ENCODE data around the gene PRDM5.
"Not testable (repeated sequence)": the region's sequence is repeated elsewhere in the genome, so short reads cannot be mapped to it uniquely, and the experiment has no call there.

The PRDM5 gene

GRCh38 chr4:120815361-120815760 is 107.2 kb downstream of the PRDM5 start:
- DNase-seq, result no peak

DNA sequence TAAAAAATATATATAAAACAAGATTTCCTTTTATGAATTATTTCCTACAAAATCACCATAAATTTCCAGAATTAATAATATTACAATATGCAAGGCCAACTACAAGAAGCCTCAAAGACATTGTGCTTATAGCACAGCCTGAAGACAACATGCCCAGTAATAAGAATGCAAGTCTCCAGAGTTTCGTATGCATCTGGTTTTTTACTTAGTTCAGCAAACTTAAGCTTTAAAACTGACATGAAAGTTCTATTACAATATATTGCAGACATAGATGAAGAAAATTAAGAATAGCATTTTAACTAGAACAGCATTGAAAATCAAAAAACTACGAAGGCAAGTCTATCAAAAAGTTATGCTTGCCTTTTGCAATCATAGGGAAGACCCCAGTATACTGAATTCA is 107.6 kb downstream of the PRDM5 start:
- DNase-seq, result no peak

DNA sequence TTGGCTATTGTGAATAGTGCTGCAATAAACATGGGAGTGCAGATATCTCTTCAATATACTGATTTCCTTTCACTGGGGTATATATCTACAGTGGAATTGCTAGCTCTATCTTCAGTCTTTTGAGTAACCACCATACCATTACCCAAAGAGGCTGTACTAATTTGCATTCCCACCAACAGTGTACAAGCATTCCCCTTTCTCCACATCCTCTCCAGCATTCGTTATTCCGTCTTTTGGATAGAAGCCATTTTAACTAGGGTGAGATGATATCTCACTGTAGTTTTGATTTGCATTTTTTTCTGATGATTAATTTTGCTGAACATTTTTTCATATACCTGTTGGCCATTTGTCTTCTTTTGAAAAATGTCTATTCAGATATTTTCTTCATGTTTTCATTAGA is 110.3 kb downstream of the PRDM5 start:
- DNase-seq, result no peak

DNA sequence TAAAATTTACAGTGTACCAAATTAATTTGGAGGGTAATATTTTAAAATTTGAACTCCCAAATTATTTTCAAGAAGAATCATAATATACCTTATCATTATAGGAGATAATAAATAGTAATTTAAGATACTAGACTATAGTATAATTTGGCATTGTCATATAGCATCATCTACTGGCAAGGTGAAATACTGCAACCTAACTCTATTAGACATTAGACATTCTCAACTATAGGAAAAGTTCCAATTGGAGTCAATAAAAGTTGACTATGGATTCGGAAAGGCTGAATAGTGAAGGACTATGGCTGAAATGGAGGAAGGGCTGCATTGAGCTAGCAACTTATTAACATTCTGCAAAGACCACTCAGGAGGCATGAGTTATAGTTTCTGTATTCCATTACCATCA is 113.0 kb downstream of the PRDM5 start:
- no peak for DNase-seq

DNA sequence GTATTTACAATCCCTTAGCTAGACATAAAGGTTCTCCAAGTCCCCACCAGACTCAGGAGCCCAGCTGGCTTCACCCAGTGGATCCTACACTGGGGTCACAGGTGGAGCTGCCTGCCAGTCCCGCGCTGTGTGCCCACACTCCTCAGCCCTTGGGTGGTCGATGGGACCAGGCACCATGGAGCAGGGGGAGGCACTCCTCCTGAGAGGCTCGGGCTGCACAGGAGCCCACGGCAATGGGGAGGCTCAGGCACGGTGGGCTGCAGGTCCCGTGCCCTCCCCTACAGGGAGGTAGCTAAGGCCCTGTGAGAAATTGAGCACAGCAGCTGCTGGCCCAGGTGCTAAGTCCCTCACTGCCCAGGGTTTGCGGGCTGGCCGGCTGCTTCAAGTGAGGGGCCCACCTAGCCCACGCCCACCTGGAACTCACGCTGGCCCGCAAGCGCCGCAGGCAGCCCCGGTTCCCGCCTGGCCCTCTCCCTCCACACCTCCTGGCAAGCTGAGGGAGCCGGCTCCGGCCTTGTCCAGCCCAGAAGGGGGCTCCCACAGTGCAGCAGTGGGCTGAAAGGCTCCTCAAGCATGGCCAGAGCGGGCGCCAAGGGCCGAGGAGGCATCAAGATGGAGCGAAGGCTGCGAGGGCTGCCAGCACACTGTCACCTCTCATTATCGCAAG is 113.9 kb downstream of the PRDM5 start:
- DNase-seq, result no peak

- DNase-seq, result no peak
Observed at GRCh38 chr4:120801137-120801758, 121.3 kb downstream of the PRDM5 start.

DNA sequence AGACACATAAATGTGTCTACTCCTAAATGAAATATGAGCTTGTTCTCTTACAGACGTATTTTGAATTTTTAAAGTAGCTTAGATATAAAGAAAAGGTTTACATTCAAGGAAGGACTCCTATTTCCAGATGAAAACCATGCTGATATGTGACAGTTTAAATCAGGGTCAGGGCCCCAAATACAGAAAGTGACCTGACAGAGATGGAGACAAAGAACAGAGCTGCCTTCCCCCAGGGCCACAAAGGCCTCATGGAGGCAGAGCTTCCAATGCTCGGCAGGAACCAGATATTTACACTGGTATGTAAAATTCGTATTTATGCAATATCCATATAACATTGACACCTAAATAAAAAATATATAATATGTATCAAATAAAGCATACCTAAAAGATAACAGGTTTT is 124.0 kb downstream of the PRDM5 start:
- DNase-seq, result no peak

- DNase-seq, result no peak
Observed at GRCh38 chr4:120796271-120796670, 126.3 kb downstream of the PRDM5 start.

- no peak for DNase-seq
Observed at GRCh38 chr4:120785202-120785601, 137.3 kb downstream of the PRDM5 start.

DNA sequence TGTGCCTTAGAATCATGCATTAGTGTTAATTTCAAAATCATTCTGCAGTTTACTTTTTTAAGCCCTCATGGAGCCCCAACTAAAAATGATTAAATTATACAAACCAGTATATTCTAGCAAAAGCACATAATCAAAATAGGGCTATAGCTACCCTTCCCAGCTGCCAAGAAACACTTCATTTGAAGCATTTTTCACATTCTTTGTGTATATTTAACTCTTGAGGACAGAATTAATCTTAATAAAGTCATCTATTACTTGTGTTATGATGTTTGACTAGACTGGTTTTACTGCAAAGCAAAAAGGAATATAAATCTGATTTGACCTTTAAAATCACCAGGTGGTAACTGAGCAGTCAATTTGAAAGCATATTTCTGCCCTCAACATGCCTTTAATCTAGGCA is 145.1 kb downstream of the PRDM5 start:
- DNase-seq, result no peak

DNA sequence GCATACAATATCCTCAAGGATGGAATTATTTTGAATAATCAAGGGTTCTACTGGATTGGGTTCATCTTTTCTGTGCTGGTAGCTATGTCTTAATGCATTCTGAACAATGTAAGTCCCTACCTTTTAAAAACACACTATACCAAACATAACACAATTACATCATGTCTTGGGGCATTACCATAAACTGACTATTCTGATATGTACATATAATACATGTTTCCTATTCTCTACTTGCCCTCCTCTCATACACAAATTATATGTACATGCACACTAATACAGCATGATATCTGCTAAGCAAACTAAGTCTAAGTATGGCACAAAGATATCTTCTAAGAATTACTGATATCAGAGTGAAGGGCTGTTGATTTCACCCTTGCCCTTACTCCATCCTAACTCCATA is 147.1 kb downstream of the PRDM5 start:
- DNase-seq, result no peak

DNA sequence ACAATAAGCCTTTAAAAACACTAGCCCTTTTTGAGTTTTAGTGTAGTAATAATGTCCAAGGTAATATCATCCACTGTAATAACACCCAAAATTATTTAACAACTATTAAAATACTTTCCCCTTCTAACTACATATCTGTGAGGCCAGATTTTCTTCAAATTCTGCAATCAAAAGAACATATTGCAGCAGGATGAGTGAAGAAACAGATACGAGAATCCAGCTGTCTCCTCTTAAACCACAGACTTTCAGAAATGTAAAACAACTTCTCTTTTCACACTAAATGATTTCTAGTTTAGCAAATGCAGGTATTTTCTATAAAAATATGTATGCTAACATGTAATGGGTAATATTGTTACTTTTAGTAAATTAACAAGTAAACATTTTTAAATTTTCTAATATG is 148.9 kb downstream of the PRDM5 start:
- no peak for DNase-seq

DNA sequence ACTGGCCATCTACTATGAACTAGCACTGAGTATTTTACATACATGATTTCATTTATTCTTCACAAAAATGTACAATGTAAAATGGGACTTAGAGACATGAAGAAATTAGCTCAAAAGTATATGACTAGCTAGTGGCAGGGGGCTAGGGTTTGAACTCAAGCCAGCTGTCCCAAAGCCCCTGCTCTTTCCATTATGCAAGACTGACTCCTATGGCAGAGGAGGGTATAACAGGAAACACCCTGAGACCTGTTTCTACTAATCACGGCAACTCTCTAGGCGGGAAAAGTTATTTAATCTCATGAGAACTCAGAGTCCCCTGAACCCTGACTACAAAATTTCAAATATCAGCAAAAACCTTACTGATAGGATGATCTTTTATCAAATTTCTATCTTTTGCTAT is 150.6 kb downstream of the PRDM5 start:
- DNase-seq, result no peak

DNA sequence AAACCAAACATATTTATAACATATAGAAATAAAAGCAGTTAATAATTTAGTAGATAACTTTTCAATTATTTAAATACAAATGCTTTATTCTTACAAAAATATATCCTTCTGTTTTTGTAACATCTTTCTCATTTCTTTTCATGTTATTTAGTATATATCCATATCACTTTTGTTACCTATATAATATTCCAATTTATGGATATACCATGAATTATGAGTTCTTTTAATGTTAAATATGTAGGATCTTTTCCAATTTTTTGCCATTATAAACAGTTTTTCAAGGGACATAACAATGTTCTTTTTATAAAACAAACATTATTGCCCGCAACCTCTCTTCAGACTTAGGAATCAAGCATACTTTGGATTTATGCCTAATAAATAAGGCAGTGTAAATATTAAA is 151.6 kb downstream of the PRDM5 start:
- no peak for DNase-seq

DNA sequence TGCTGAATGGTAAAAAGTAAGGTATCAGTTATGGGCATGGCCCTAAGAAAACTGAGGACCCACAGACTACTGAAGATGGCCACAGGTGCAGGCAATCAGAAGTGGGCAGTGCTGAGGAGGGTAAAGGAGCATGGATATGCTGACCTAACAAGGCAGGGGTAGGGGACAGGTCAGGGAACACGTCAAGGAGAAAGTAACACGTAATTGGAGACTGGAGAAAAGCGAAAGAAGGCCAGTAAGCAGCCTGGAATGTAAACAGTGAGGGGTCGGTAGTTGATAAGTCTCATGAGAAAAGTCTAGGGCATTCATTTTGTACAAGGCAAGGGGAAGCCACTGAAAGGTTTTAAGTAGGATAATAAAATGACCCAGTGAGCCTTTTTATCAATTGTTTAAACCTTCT is 153.3 kb downstream of the PRDM5 start:
- no peak for DNase-seq

DNA sequence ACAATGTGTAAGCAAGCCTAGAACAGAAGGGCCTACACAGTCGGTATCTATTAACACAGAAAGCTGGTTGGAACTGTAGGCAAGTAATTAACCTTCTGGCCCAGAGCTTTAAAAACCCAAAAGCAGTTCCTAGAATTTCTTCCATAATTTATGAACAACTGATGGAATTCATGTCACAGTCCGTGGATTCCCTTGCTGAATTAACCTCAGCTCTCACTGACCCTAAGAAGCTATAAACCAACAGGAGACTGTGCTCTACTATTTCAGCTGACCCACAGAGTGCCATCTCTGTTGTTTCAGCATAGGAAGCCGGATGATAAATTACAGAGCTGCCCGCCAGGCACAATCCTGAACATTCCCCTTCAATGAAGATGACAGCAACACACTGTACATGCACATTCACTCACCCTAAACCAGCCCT is 157.3 kb downstream of the PRDM5 start:
- no peak for DNase-seq

DNA sequence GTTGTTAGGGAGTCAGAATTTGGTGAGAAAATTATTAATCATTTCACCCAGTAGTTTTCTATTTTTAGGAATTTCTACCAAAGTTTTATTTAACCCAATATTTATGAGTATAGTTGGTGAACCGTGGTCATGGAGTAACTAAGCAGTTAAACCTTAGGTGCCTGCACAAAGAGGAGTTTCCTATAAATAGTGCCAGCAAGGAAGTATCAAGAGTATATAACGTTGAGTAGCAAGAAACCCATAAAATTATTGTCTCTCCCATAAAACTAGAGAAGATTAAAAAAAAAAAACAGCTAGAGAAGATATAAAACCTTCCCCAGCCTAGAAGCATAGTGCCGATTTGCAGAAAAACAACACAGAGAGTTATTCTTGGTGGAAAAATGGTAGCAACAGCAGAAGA is 158.9 kb downstream of the PRDM5 start:
- no peak for DNase-seq

GRCh38 chr4:120761070-120761469 is 161.5 kb downstream of the PRDM5 start:
- no peak for DNase-seq

DNA sequence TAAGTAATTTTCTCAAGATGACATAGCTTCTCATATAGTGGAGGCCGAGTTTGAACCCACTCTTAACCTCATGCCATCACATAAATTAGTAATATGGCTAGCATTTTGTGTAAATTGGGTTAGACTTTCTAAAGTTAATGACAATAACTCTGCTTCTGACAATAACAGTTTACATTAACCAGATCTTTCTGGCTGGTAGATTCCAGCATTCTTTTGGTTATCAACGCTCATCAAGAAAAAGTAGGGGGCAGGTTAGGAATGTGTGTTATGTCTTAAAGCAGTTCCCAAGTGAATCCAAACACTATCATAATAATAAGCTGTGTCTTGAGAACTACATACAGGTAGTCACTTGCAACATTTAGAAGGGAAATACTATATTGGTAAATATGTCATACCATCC is 162.5 kb downstream of the PRDM5 start:
- DNase-seq, result no peak

DNA sequence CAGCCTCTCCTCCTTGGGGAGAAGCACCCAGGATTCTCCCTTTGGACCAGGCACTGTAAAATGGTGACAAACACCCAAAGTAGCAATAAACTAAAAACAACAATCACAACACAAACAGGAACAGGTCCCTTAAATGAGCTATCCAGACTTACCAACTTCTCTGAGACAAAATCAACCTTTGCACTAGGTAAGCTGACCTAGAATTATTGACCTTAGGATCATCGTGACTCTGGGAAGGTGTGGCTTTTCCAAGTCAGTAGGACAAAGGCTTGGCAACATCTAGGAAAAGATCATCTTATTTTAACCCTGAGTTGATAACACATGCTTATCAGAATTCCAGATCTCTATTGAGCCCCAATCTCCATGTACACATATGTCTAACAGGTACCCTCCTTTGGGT is 166.7 kb downstream of the PRDM5 start:
- no peak for DNase-seq

GRCh38 chr4:120754590-120754989 is 167.9 kb downstream of the PRDM5 start:
- DNase-seq, result no peak

DNA sequence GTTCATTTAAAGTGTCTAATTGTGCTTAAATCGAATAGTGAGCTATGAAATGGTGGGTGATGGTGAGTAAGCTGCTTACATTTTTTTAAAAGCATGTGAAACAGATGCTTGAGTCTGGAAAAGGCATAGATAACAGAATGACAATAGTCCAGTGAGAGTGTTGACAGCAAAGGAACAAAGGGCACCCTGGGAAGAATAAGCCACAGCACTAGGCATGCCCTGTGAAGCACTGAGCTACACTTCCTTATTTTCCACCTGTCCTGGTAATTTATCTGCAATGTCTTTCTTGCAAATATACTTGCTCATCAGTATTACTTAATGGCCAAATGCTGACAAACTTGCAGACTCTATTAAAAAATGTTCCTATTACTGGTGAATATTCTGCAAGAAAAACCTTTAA is 168.7 kb downstream of the PRDM5 start:
- DNase-seq, result no peak

DNA sequence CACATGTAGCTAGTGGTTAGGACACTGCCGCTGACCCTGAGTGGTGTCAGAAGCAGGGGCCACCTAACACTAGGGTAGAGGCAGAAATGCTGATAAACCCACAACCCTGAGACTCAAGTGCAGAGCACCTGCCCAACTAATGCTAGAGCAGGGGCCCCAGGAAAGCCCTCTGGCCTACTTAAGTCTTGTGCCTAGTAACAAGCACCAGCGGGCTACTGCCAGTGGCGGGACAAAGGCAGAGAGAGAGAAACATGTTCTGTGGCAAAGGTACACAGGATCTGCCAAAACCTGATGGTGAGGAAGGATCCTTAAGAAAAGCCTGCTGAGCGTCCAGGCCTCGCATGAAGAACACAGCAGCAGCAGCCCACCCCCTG is 172.4 kb downstream of the PRDM5 start:
- DNase-seq, result no peak

DNA sequence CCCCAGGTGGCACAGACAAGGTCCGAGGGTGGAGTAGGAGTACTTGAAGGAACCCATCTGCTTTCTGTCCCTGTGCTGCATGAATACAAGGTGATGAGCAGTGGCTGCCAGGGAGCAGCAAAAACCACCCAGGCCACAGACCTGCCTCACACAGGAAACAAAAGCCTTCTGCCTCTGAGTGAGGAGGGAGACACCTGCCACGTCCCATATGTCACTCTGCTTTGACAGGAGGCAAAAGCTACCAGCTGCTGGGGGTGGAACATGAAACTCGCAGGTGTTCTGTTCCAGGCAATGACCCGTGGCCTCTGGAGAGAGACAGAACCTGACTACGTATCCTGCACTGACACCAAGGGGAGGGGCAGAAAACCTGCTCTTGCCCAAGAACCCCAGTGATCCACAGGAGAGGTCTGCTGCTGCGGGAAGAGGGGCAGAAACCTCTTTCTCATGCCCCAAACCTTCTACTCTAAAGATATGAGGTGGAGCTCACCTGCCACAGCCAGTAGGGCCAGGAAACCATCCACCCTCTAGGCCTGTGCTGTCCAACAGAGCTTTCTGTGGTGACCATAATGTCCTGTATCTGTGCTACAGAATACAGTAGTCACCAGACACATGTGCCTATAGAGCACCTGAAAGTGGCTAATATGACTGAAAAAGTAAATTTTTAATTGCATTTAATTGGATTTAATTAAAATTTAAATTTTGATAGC is 172.9 kb downstream of the PRDM5 start:
- no peak for DNase-seq

DNA sequence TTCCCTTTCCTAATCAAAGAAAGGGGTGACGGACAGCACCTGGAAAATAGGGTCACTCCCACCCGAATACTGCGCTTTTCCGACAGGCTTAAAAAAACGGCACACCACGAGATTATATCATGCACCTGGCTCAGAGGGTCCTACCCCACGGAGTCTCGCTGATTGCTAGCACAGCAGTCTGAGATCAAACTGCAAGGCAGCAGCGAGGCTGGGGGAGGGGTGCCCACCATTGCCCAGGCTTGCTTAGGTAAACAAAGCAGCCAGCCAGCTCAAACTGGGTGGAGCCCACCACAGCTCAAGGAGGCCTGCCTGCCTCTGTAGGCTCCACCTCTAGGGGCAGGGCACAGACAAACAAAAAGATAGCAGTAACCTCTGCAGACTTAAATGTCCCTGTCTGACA is 180.9 kb downstream of the PRDM5 start:
- DNase-seq, result not testable (repeated sequence)
